Adrenal gland (tissue), 5 donors: ENCODE results near the gene STRC.
"Not testable (repeated sequence)": the region's sequence is repeated elsewhere in the genome, so short reads cannot be mapped to it uniquely, and the experiment has no call there.

Experiments used
- POLR2A ChIP-seq, 2 donors: fragments of 450-650 bp; IDR thresholded peaks; one replicate each; pipeline ENCODE4 v1.6.1; 2017; ENCODE audit warnings: antibody characterized with exemption in 2 of 2, mild to moderate bottlenecking in 2 of 2, moderate library complexity in 1 of 2
- TF ChIP-seq, protein P1 (sequence below), 6 experiments: fragments of 450-650 bp in 4 of 6; fragments of 200-600 bp in 2 of 6; sonication (generic) in 1 of 6; IDR thresholded peaks; 1 replicate in 5 of 6; 2 replicates in 1 of 6; pipeline versions ENCODE4 v1.5.1 to v1.8.0; 2016 to 2021; ENCODE audit warnings: antibody characterized with exemption in 6 of 6, mild to moderate bottlenecking in 2 of 6, moderate library complexity in 1 of 6
- donor health status: DM: no; HTN: no; CAD: no.

DNA sequence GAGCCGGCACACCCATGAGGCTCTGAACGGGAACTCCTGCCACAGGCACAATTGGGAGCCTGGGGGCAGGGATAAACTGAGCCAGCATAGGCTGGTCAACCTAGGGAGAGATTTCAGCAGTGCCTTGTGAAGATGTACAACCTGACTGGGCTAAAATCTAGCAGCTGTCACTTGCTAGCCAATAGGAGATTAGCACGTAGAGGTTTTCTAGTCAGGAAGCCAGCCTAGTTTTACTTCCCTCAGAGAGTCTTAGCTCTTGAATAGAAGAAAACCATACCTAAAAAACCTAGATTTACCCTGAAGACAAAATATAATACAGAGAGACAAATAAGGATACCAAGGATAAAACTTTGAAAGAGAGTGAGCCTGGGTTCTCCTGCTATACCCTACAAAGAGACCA, 55.8 kb downstream of the STRC start:
- TF ChIP-seq, protein P1, sequence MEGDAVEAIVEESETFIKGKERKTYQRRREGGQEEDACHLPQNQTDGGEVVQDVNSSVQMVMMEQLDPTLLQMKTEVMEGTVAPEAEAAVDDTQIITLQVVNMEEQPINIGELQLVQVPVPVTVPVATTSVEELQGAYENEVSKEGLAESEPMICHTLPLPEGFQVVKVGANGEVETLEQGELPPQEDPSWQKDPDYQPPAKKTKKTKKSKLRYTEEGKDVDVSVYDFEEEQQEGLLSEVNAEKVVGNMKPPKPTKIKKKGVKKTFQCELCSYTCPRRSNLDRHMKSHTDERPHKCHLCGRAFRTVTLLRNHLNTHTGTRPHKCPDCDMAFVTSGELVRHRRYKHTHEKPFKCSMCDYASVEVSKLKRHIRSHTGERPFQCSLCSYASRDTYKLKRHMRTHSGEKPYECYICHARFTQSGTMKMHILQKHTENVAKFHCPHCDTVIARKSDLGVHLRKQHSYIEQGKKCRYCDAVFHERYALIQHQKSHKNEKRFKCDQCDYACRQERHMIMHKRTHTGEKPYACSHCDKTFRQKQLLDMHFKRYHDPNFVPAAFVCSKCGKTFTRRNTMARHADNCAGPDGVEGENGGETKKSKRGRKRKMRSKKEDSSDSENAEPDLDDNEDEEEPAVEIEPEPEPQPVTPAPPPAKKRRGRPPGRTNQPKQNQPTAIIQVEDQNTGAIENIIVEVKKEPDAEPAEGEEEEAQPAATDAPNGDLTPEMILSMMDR (IDR thresholded peaks at IDR 0.05): not testable (repeated sequence)
- not testable (repeated sequence) for TF ChIP-seq POLR2A (IDR thresholded peaks at IDR 0.05)
